Neural progenitor cell (in vitro differentiated cells): ENCODE data around the gene ANO2.

Experiments
- CTCF ChIP-seq: fragments of 200-600 bp; sonication (generic); IDR thresholded peaks from 2 replicates; pipeline ENCODE4 v1.5.1; 2017; ENCODE audit warnings: antibody characterized with exemption, mild to moderate bottlenecking
- EZH2 ChIP-seq: fragments of 200-600 bp; sonication (generic); IDR thresholded peaks from 2 replicates; pipeline ENCODE4 v1.6.1; 2017; ENCODE audit warnings: antibody characterized with exemption, mild to moderate bottlenecking, moderate library complexity
- EZH2phosphoT487 ChIP-seq: fragments of 200-600 bp; sonication (generic); IDR thresholded peaks from 2 replicates; pipeline ENCODE4 v1.6.1; 2017; ENCODE audit warnings: antibody characterized with exemption

GRCh38 chr12:5884285-5884684 lies 60.8 kb downstream of the ANO2 start:
- no peak for TF ChIP-seq CTCF
- TF ChIP-seq EZH2phosphoT487, result no peak
- no peak for TF ChIP-seq EZH2
